Measurements from ENCODE around the gene PDE4B.
"Not testable (repeated sequence)": the region's sequence is repeated elsewhere in the genome, so short reads cannot be mapped to it uniquely, and the experiment has no call there.

The PDE4B gene

GRCh38 chr1:66311092-66311491 lies 518.4 kb downstream of the PDE4B start:
- Mint-ChIP-seq H3K4me3 (no peak overlapping the region), H3K36me3 (ENCODE audit: low read depth) (no peaks in the 10 kb centered on the region), H3K9me3 (no peaks in the 10 kb centered on the region), H3K4me1 (ENCODE audit: low read depth) (no peaks in the 10 kb centered on the region), H3K27ac (no peak overlapping the region), H3K27me3 (no peaks in the 10 kb centered on the region)

DNA sequence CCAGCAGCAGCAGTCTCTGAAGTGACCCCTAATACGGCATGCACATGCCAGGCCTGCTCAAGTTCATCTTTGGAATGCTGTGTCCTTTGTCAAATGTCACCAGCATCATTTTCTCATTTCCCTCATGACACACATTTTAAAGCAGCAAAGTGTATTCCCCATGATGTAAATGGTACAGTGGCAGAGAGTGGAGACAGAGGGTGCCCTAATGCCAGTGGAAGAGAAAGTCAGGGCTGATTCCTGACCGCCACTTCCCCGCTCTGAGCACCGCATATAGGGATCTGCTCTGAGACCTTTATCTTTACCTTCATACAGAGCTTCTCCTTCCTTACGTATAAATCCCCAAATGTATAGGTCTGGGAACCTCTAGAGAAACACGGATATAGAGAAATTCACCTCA lies 518.9 kb downstream of the PDE4B start:
- H3K4me1 Mint-ChIP-seq (ENCODE audit: low read depth): peaks cover 3% of the 10 kb centered on the region

DNA sequence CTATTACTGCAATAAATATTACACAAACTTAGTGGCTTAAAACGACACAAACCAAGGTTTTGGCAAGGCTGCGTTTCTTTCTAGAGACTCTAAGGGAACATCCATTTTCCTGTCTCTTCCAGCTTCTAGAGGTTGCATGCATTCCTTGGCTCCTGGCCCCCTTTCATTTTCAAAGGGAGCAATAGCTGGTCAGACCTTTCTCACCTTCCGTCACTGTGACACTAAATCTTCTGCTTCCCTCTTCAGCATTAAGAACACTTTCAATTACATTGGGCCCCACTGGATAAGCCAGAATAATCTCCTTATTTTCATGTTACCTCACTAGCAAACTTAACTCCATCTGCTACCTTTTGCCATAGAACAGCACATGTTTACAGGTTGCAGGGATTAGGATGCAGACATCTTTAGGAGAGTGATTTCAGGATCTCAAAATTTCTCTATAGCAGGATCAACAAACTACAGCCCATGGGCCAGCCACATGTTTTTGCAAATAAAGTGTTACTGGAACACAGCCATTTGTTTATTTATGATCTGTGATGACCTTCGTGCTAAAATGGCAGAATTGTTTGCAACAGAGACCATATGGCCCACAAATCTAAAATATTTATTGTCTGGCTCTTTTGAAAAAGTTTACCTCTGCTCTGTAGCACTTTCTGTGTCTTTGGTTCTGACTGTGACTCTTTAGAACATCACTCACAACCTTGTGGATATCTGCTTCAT lies 519.7 kb downstream of the PDE4B start:
- H3K4me3 Mint-ChIP-seq: no peak overlapping the region
- no peak overlapping the region for H3K27ac Mint-ChIP-seq
- H3K4me1 Mint-ChIP-seq (ENCODE audit: low read depth): peaks cover 9% of the 10 kb centered on the region
- H3K27me3 Mint-ChIP-seq: no peaks in the 10 kb centered on the region
- H3K9me3 Mint-ChIP-seq: no peaks in the 10 kb centered on the region
- H3K36me3 Mint-ChIP-seq (ENCODE audit: low read depth): no peaks in the 10 kb centered on the region

More for the DNA sequence above, 518.9 kb downstream of the PDE4B start:
- H3K4me3 Mint-ChIP-seq: no peak overlapping the region
- no peaks in the 10 kb centered on the region for H3K36me3 Mint-ChIP-seq (ENCODE audit: low read depth)
- H3K9me3 Mint-ChIP-seq: no peaks in the 10 kb centered on the region
- no peaks in the 10 kb centered on the region for H3K27me3 Mint-ChIP-seq
- no peak overlapping the region for H3K27ac Mint-ChIP-seq

GRCh38 chr1:66313429-66313828 lies 520.7 kb downstream of the PDE4B start:
- Mint-ChIP-seq H3K9me3 (no peaks in the 10 kb centered on the region), H3K27ac (no peak overlapping the region), H3K36me3 (ENCODE audit: low read depth) (no peaks in the 10 kb centered on the region), H3K27me3 (no peaks in the 10 kb centered on the region), H3K4me1 (ENCODE audit: low read depth) (peaks cover 9% of the 10 kb centered on the region), H3K4me3 (no peak overlapping the region)

GRCh38 chr1:66315671-66316070 lies 523.0 kb downstream of the PDE4B start:
- H3K27ac Mint-ChIP-seq: no peak overlapping the region
- peaks cover 4% of the 10 kb centered on the region for H3K9me3 Mint-ChIP-seq
- no peaks in the 10 kb centered on the region for H3K27me3 Mint-ChIP-seq
- H3K36me3 Mint-ChIP-seq (ENCODE audit: low read depth): no peaks in the 10 kb centered on the region
- peaks cover 9% of the 10 kb centered on the region for H3K4me1 Mint-ChIP-seq (ENCODE audit: low read depth)
- no peak overlapping the region for H3K4me3 Mint-ChIP-seq

- Mint-ChIP-seq H3K4me1 (ENCODE audit: low read depth) (peaks cover 9% of the 10 kb centered on the region), H3K27ac (no peak overlapping the region), H3K4me3 (no peak overlapping the region)
Measured at GRCh38 chr1:66316464-66317247, 524.0 kb downstream of the PDE4B start.

GRCh38 chr1:66317248-66317515 lies 524.5 kb downstream of the PDE4B start:
- Mint-ChIP-seq H3K27ac (peak overlapping the region; percentile 18), H3K27me3 (no peaks in the 10 kb centered on the region), H3K4me3 (no peak overlapping the region), H3K9me3 (peaks cover 9% of the 10 kb centered on the region), H3K4me1 (ENCODE audit: low read depth) (peaks cover 11% of the 10 kb centered on the region), H3K36me3 (ENCODE audit: low read depth) (no peaks in the 10 kb centered on the region)

More at GRCh38 chr1:66316464-66317247, 524.0 kb downstream of the PDE4B start:
- peaks cover 9% of the 10 kb centered on the region for H3K9me3 Mint-ChIP-seq
- H3K36me3 Mint-ChIP-seq (ENCODE audit: low read depth): no peaks in the 10 kb centered on the region
- no peaks in the 10 kb centered on the region for H3K27me3 Mint-ChIP-seq

DNA sequence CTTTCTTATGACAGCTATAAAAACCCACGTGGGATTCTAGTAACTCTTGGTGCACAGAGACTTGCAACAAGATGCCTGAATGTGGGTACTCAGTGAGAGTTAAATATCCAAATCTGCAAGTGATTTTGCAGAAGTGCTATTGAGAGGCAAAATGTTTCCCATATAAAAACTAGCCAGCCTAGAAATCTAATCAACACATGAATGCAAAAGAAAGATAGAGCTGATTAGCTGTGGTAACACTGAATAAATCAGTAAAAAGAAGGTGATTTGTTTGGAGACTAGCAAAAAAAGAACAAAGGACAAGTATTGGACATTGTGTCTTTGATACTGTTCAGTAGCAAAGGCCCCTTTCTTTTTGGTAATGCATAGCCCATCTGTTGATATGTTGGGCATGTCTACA lies 527.5 kb downstream of the PDE4B start:
- Mint-ChIP-seq H3K4me1 (ENCODE audit: low read depth) (peaks cover 30% of the 10 kb centered on the region), H3K9me3 (peaks cover 13% of the 10 kb centered on the region), H3K27ac (no peak overlapping the region), H3K4me3 (no peak overlapping the region), H3K27me3 (no peaks in the 10 kb centered on the region), H3K36me3 (ENCODE audit: low read depth) (no peaks in the 10 kb centered on the region)

DNA sequence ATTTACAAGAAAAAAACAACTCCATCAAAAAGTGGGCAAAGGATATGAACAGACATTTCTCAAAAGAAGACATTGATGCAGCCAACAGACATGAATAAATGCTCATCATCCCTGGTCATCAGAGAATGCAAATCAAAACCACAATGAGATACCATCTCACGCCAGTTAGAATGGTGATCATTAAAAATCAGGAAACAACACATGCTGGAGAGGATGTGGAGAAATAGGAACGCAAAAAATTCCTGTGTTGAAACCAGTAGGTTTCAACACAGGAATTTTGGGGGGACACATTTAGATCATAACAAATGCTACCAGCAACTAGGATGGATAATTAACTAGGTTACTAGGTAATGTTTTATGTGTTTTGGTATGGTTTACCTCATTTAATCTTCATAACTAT lies 529.8 kb downstream of the PDE4B start:
- H3K27me3 Mint-ChIP-seq; H3K27ac Mint-ChIP-seq; H3K36me3 Mint-ChIP-seq (ENCODE audit: low read depth); H3K4me3 Mint-ChIP-seq: not testable (repeated sequence)
- Mint-ChIP-seq H3K9me3 (peaks cover 13% of the 10 kb centered on the region), H3K4me1 (ENCODE audit: low read depth) (peaks cover 38% of the 10 kb centered on the region)

DNA sequence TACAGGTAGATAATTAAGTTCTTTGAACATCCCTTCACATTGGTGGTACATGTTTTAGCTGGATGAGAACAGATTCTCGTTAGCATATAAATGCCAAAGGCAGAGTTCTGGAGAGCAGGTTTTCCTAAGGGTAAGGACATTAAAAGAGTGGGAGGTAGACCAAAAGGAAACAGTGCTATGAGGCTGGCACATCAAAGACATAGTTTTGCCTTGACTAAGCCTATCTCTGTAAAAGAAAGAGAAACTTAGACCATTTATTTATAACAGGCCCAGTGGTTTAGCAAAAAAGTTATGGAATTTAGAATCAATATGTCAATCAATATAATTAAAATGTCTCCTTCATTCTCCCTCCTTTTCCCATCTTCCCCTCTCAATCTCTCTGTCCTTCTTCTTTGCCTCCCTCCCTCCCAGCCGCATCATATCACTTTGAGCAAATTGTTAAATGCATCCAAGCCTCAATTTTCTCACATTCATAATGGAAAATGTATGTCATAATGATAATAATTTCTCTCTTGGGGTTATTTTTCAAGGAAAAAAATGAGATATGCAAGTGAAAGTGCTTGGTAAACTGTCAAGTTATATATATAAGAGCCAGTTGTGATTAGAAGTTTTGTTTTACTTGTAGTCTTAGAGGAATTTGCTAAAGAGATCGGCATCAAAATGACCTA lies 531.4 kb downstream of the PDE4B start:
- Mint-ChIP-seq H3K36me3 (ENCODE audit: low read depth) (no peaks in the 10 kb centered on the region), H3K9me3 (peaks cover 11% of the 10 kb centered on the region), H3K27ac (peak overlapping the region; percentile 50), H3K4me1 (ENCODE audit: low read depth) (peaks cover 52% of the 10 kb centered on the region), H3K27me3 (no peaks in the 10 kb centered on the region), H3K4me3 (peak overlapping the region; percentile 4)

DNA sequence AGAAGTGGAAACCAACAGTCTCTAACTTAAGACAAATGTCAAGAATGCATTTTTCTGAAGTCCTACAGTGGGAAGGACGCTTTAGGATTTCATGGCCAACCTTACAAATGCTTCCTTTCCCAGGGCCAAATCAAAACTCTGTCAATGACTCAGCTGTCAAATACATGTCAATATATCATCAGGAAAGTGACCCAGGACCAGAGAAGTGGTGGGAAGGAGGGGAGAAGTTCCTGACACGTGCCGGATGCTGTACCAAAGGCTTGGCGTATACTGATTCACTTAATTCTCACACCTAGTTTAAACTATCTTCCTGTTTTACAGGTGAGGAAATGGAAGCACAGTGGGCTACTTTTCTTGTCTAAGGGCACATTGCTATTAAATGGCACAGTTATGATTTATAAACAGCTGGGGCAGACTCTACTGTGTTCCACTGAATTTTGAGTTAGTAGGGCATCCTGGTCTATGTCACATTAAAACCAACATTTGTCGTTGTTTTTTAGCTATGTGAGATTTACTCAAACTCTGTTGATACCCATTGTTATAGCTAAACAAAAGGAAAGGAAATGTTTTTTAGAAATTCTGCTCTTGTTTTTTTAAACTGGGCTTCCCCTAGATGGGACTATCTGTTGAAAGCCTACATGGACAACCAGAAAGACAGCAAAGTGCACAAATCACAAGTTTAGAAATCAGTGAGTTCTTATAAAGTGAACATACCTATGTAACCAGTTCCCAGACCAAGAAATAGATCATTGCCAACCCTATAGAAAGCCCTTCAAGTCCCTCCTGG lies 533.1 kb downstream of the PDE4B start:
- H3K27me3 Mint-ChIP-seq: no peaks in the 10 kb centered on the region
- peaks cover 69% of the 10 kb centered on the region for H3K4me1 Mint-ChIP-seq (ENCODE audit: low read depth)
- H3K4me3 Mint-ChIP-seq: no peak overlapping the region
- peaks cover 9% of the 10 kb centered on the region for H3K9me3 Mint-ChIP-seq
- H3K27ac Mint-ChIP-seq: no peak overlapping the region
- H3K36me3 Mint-ChIP-seq (ENCODE audit: low read depth): no peaks in the 10 kb centered on the region

GRCh38 chr1:66326867-66327266 lies 534.2 kb downstream of the PDE4B start:
- Mint-ChIP-seq H3K4me3 (no peak overlapping the region), H3K27ac (no peak overlapping the region), H3K36me3 (ENCODE audit: low read depth) (no peaks in the 10 kb centered on the region), H3K4me1 (ENCODE audit: low read depth) (peaks cover 79% of the 10 kb centered on the region), H3K27me3 (no peaks in the 10 kb centered on the region), H3K9me3 (peaks cover 4% of the 10 kb centered on the region)

DNA sequence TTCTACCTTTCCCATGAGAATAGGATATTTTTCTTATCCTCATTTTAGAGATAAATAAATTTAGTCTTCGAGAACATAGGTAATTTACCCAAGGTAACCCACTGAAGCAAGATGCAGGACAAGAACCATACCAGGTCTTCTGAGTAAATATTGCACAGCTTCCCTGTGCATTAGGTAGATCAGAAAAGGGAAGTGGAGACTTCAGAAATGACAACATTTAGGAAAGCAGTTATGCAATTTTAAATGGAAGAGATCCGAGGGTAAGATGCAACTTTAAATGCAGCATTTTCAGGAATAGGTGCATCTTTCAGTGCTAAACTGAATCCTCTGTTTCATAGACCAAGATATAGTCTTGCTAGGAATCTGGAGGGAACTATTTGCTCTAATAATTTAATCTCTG lies 534.9 kb downstream of the PDE4B start:
- H3K36me3 Mint-ChIP-seq (ENCODE audit: low read depth): no peaks in the 10 kb centered on the region
- no peaks in the 10 kb centered on the region for H3K27me3 Mint-ChIP-seq
- H3K4me3 Mint-ChIP-seq: no peak overlapping the region
- no peak overlapping the region for H3K27ac Mint-ChIP-seq
- peaks cover 75% of the 10 kb centered on the region for H3K4me1 Mint-ChIP-seq (ENCODE audit: low read depth)
- peaks cover 4% of the 10 kb centered on the region for H3K9me3 Mint-ChIP-seq

GRCh38 chr1:66328896-66329295 lies 536.2 kb downstream of the PDE4B start:
- Mint-ChIP-seq H3K27ac (no peak overlapping the region), H3K36me3 (ENCODE audit: low read depth) (peaks cover 4% of the 10 kb centered on the region), H3K4me3 (no peak overlapping the region)

GRCh38 chr1:66330722-66331141 lies 538.0 kb downstream of the PDE4B start:
- Mint-ChIP-seq H3K4me1 (ENCODE audit: low read depth) (peaks cover 66% of the 10 kb centered on the region), H3K27ac (peak overlapping the region; percentile 54), H3K27me3 (no peaks in the 10 kb centered on the region), H3K4me3 (peak overlapping the region; percentile 56), H3K36me3 (ENCODE audit: low read depth) (peaks cover 14% of the 10 kb centered on the region), H3K9me3 (no peaks in the 10 kb centered on the region)

More at GRCh38 chr1:66328896-66329295, 536.2 kb downstream of the PDE4B start:
- Mint-ChIP-seq H3K4me1 (ENCODE audit: low read depth) (peaks cover 72% of the 10 kb centered on the region), H3K27me3 (no peaks in the 10 kb centered on the region), H3K9me3 (no peaks in the 10 kb centered on the region)

Data from stimulated activated naive CD8-positive, alpha-beta T cell treated with anti-CD3 and anti-CD28 coated beads, Interleukin-15, Interleukin-2, amounts not matched to agents 100 ng/mL and 50 ng/mL, for 24 hours (primary cell).